Spinal cord (tissue), 4 donors: ENCODE measurements around the gene HRC. TPM values are rescaled to one million over a fixed set of nuclear protein-coding genes. Genes with fewer than 3 reads are reported as not detected.

ENCODE experiments used
- polyA plus RNA-seq, 2 donors: library from polyadenylated mRNA; unstranded; fragments of 120-200 nt; gene quantifications; one replicate each; pipeline ENCODE4 v1.2.1, GENCODE V29; 2013; ENCODE audit not compliant: insufficient read length in 2 of 2
- total RNA-seq, 2 donors: library from RNA; depleted of rRNA in 1 of 2; stranded (reverse); fragments of 120-200 nt in 1 of 2; fragments of >200 nt in 1 of 2; gene quantifications; one replicate each; pipeline versions ENCODE4 v1.2.3 to v1.2.4, GENCODE V29; 2013 to 2014

The HRC gene
- total and polyA plus RNA-seq, 4 donors, result 1.5 to 10.5 (median 2.8) TPM

Other genes starting within 250 kb of the HRC start
- 1 to 10 TPM in 1 of 2 donors, under 1 TPM in 1; 0.59 to 1.4 TPM for gene DHDH, start 221.7 kb downstream of the HRC start, total RNA-seq
- 1 to 10 TPM; 2.7 to 4.6 TPM for gene DHDH, start 221.7 kb downstream of the HRC start, polyA plus RNA-seq
- gene BAX, start 200.5 kb downstream of the HRC start, total RNA-seq, result 10 to 100 TPM; 23.5 to 40.4 TPM
- gene BAX, start 200.5 kb downstream of the HRC start, polyA plus RNA-seq, result 10 to 100 TPM; 86.0 to 91.3 TPM
- 1,000 to 10,000 TPM in 1 of 2 donors, 100 to 1,000 TPM in 1; 830 to 1,568 TPM for gene FTL, start 190.1 kb downstream of the HRC start, total RNA-seq
- gene FTL, start 190.1 kb downstream of the HRC start, polyA plus RNA-seq, result 1,000 to 10,000 TPM; 1,197 to 1,255 TPM
- gene GYS1, start 162.1 kb downstream of the HRC start, total RNA-seq, result 10 to 100 TPM; 22.0 to 30.9 TPM
- gene GYS1, start 162.1 kb downstream of the HRC start, polyA plus RNA-seq, result 10 to 100 TPM; 35.4 to 47.5 TPM
- gene RUVBL2, start 161.5 kb downstream of the HRC start, total RNA-seq, result 100 to 1,000 TPM in 1 of 2 donors, 10 to 100 TPM in 1; 80.4 to 101 TPM
- gene RUVBL2, start 161.5 kb downstream of the HRC start, polyA plus RNA-seq, result 100 to 1,000 TPM; 106 to 109 TPM
- gene LHB, start 138.3 kb downstream of the HRC start, total RNA-seq, result not detected
- gene LHB, start 138.3 kb downstream of the HRC start, polyA plus RNA-seq, result under 1 TPM in 1 of 2 donors, not detected in 1; 0.32 TPM
- under 1 TPM in 1 of 2 donors, not detected in 1; 0.72 TPM for gene CGB3, start 131.1 kb downstream of the HRC start, total RNA-seq
- gene CGB3, start 131.1 kb downstream of the HRC start, polyA plus RNA-seq, result under 1 TPM in 1 of 2 donors, not detected in 1; 0.73 TPM
- not detected for gene CGB2, start 123.5 kb downstream of the HRC start, total RNA-seq
- gene CGB2, start 123.5 kb downstream of the HRC start, polyA plus RNA-seq, result not detected
- not detected for gene CGB1, start 118.5 kb downstream of the HRC start, total RNA-seq
- gene CGB1, start 118.5 kb downstream of the HRC start, polyA plus RNA-seq, result not detected
- 1 to 10 TPM in 1 of 2 donors, not detected in 1; 1.4 TPM for gene CGB5, start 111.5 kb downstream of the HRC start, total RNA-seq
- not detected for gene CGB5, start 111.5 kb downstream of the HRC start, polyA plus RNA-seq
- under 1 TPM in 1 of 2 donors, not detected in 1; 0.72 TPM for gene CGB8, start 106.3 kb downstream of the HRC start, total RNA-seq
- not detected for gene CGB8, start 106.3 kb downstream of the HRC start, polyA plus RNA-seq
- under 1 TPM in 1 of 2 donors, not detected in 1; 0.17 TPM for gene CGB7, start 97.6 kb downstream of the HRC start, total RNA-seq
- gene CGB7, start 97.6 kb downstream of the HRC start, polyA plus RNA-seq, result under 1 TPM; 0.16 to 0.29 TPM
- under 1 TPM in 1 of 2 donors, not detected in 1; 0.83 TPM for gene NTF4, start 90.6 kb downstream of the HRC start, total RNA-seq
- not detected for gene NTF4, start 90.6 kb downstream of the HRC start, polyA plus RNA-seq
- not detected for gene KCNA7, start 82.7 kb downstream of the HRC start, total RNA-seq
- under 1 TPM in 1 of 2 donors, not detected in 1; 0.08 TPM for gene KCNA7, start 82.7 kb downstream of the HRC start, polyA plus RNA-seq
- gene SNRNP70, start 69.9 kb downstream of the HRC start, total RNA-seq, result 100 to 1,000 TPM; 125 to 241 TPM
- gene SNRNP70, start 69.9 kb downstream of the HRC start, polyA plus RNA-seq, result 100 to 1,000 TPM; 345 to 463 TPM
- gene LIN7B, start 41.0 kb downstream of the HRC start, total RNA-seq, result 10 to 100 TPM; 20.7 to 23.5 TPM
- 10 to 100 TPM; 56.8 to 62.7 TPM for gene LIN7B, start 41.0 kb downstream of the HRC start, polyA plus RNA-seq
- 1 to 10 TPM in 1 of 2 donors, under 1 TPM in 1; 0.40 to 3.1 TPM for gene C19orf73, start 36.3 kb downstream of the HRC start, total RNA-seq
- gene C19orf73, start 36.3 kb downstream of the HRC start, polyA plus RNA-seq, result 1 to 10 TPM; 2.3 to 3.1 TPM
- 10 to 100 TPM; 21.1 to 29.0 TPM for gene PPFIA3, start 35.9 kb downstream of the HRC start, total RNA-seq
- gene PPFIA3, start 35.9 kb downstream of the HRC start, polyA plus RNA-seq, result 10 to 100 TPM; 83.1 to 92.2 TPM
- gene TRPM4, start 2.4 kb upstream of the HRC start, total RNA-seq, result 10 to 100 TPM in 1 of 2 donors, 1 to 10 TPM in 1; 9.2 to 11.7 TPM
- 10 to 100 TPM; 18.5 to 30.7 TPM for gene TRPM4, start 2.4 kb upstream of the HRC start, polyA plus RNA-seq
- 1 to 10 TPM in 1 of 2 donors, under 1 TPM in 1; 0.59 to 1.2 TPM for gene SLC6A16, start 169.8 kb upstream of the HRC start, total RNA-seq
- 1 to 10 TPM; 2.8 to 3.8 TPM for gene SLC6A16, start 169.8 kb upstream of the HRC start, polyA plus RNA-seq
- 10 to 100 TPM in 1 of 2 donors, 1 to 10 TPM in 1; 2.9 to 10.5 TPM for gene CD37, start 180.0 kb upstream of the HRC start, total RNA-seq
- 10 to 100 TPM; 16.6 to 18.0 TPM for gene CD37, start 180.0 kb upstream of the HRC start, polyA plus RNA-seq
- gene TEAD2, start 207.0 kb upstream of the HRC start, total RNA-seq, result 10 to 100 TPM; 10.6 to 35.6 TPM
- 10 to 100 TPM; 33.2 to 33.3 TPM for gene TEAD2, start 207.0 kb upstream of the HRC start, polyA plus RNA-seq
- 1 to 10 TPM in 1 of 2 donors, under 1 TPM in 1; 0.69 to 3.4 TPM for gene DKKL1, start 208.5 kb upstream of the HRC start, total RNA-seq
- gene DKKL1, start 208.5 kb upstream of the HRC start, polyA plus RNA-seq, result 1 to 10 TPM; 2.7 to 3.2 TPM
- 1 to 10 TPM in 1 of 2 donors, under 1 TPM in 1; 0.30 to 1.3 TPM for gene KASH5, start 232.9 kb upstream of the HRC start, total RNA-seq
- under 1 TPM; 0.21 to 0.40 TPM for gene KASH5, start 232.9 kb upstream of the HRC start, polyA plus RNA-seq